Breast epithelium (tissue), 3 donors: ENCODE results near the gene NFIX.
"Not testable (repeated sequence)": the region's sequence is repeated elsewhere in the genome, so short reads cannot be mapped to it uniquely, and the experiment has no call there.

Experiments
- CTCF ChIP-seq, 3 donors: fragments of 450-650 bp; IDR thresholded peaks; one replicate each; pipeline ENCODE4 v1.5.1; 2016 to 2017; ENCODE audit warnings: antibody characterized with exemption in 3 of 3, mild to moderate bottlenecking in 3 of 3, moderate library complexity in 3 of 3
- POLR2A ChIP-seq: fragments of 450-650 bp; IDR thresholded peaks from one replicate; pipeline ENCODE4 v1.6.1; 2016; ENCODE audit warnings: antibody characterized with exemption, mild to moderate bottlenecking, moderate library complexity
- POLR2AphosphoS5 ChIP-seq, 3 donors: sonication (generic); formaldehyde crosslinking; IDR thresholded peaks; one replicate each; pipeline ENCODE4 v1.6.1; 2017; ENCODE audit warnings: antibody characterized with exemption in 3 of 3

- TF ChIP-seq CTCF (IDR thresholded peaks at IDR 0.05); POLR2AphosphoS5 (IDR thresholded peaks at IDR 0.05); POLR2A: not testable (repeated sequence)
Measured at GRCh38 chr19:12957389-12957952, 37.8 kb upstream of the NFIX start.
